IMR-90 (cell line): ENCODE results near the gene IL37. TPM values are rescaled to one million over a fixed set of nuclear protein-coding genes. Genes with fewer than 3 reads are reported as not detected.
A peak's percentile ranks its signal among the peaks of the same experiment; 100 is the strongest.

ENCODE experiments used
- ATAC-seq: fragments of 200-7000 bp; cut with Tn5 transposase; 2 replicates; pipeline ENCODE4 v1.9.1; 2020; ENCODE audit warnings: low read depth, mild to moderate bottlenecking, moderate library complexity
- BruUV-seq: library from RNA; stranded (reverse); fragments of 400-500 nt; replicated peaks from 2 replicates; lab custom pipeline; 2021; lab: Mats Ljungman, UMichigan
- CTCF ChIA-PET: fragments of 300-600 bp; formaldehyde crosslinking; extraction: SDS; loops from one replicate; lab custom pipeline; 2021; ENCODE audit warnings: antibody characterized with exemption; lab: Yijun Ruan, JAX
- POLR2A ChIA-PET: fragments of 300-600 bp; sonication (Branson Sonifier 250); formaldehyde crosslinking; loops from one replicate; lab custom pipeline; 2022; ENCODE audit warnings: antibody characterized with exemption; ENCODE audit not compliant: unreplicated experiment; lab: Charles Lee
- DNase-seq: peaks from one replicate; pipeline ENCODE4 v3.0.0; 2013
- H2AFZ ChIP-seq: replicated peaks from 2 replicates; pipeline ENCODE3; 2013; ENCODE audit warnings: low read length, mild to moderate bottlenecking; ENCODE audit not compliant: poor library complexity
- H2AK5ac ChIP-seq: 2 replicates; pipeline ENCODE4 v1.6.1; 2013; ENCODE audit warnings: low read depth, low read length, inconsistent platforms
- H2AK9ac ChIP-seq: replicated peaks from 2 replicates; pipeline ENCODE3; 2013; ENCODE audit warnings: mild to moderate bottlenecking, low read depth, low read length, moderate library complexity; ENCODE audit not compliant: poor library complexity
- H2BK120ac ChIP-seq: 2 replicates; pipeline ENCODE4 v1.6.1; 2013; ENCODE audit warnings: low read depth, low read length, inconsistent platforms
- H2BK15ac ChIP-seq: 3 replicates; pipeline ENCODE4 v1.6.1; 2013; ENCODE audit warnings: low read depth, low read length, inconsistent platforms
- H2BK20ac ChIP-seq: 2 replicates; pipeline ENCODE4 v1.6.1; 2013; ENCODE audit warnings: low read depth, mild to moderate bottlenecking, inconsistent platforms, low read length, moderate library complexity
- H2BK5ac ChIP-seq: 2 replicates; pipeline ENCODE4 v1.6.1; 2013; ENCODE audit warnings: mild to moderate bottlenecking, low read depth, low read length, inconsistent platforms; ENCODE audit not compliant: poor library complexity, severe bottlenecking
- H3K14ac ChIP-seq: replicated peaks from 2 replicates; pipeline ENCODE4 v1.6.1; 2013; ENCODE audit warnings: low read depth, low read length, inconsistent platforms
- H3K18ac ChIP-seq: 2 replicates; pipeline ENCODE4 v1.6.1; 2013; ENCODE audit warnings: low read depth, low read length, control low read depth
- H3K23ac ChIP-seq: 2 replicates; pipeline ENCODE4 v1.6.1; 2013; ENCODE audit warnings: low read depth, low read length, inconsistent platforms
- H3K27ac ChIP-seq: 2 replicates; pipeline ENCODE4 v1.5.1; 2013; ENCODE audit warnings: mild to moderate bottlenecking, control low read depth, low read length; ENCODE audit not compliant: insufficient read depth
- H3K27me3 ChIP-seq: 2 replicates; pipeline ENCODE4 v1.6.1; 2013; ENCODE audit warnings: low read length; ENCODE audit not compliant: control insufficient read depth, insufficient read depth
- H3K36me3 ChIP-seq: 2 replicates; pipeline ENCODE4 v1.6.1; 2013; ENCODE audit warnings: low read length, mixed read lengths; ENCODE audit not compliant: control insufficient read depth, insufficient read depth
- H3K4ac ChIP-seq: 2 replicates; pipeline ENCODE4 v1.6.1; 2013; ENCODE audit warnings: low read depth, low read length, inconsistent platforms
- H3K4me1 ChIP-seq: 2 replicates; pipeline ENCODE4 v1.6.1; 2013; ENCODE audit warnings: low read length, mixed read lengths; ENCODE audit not compliant: control insufficient read depth, insufficient read depth
- H3K4me2 ChIP-seq: 2 replicates; pipeline ENCODE4 v1.6.1; 2013; ENCODE audit warnings: low read depth, mild to moderate bottlenecking, control low read depth, low read length, moderate library complexity
- H3K4me3 ChIP-seq: 2 replicates; pipeline ENCODE4 v1.5.1; 2013; ENCODE audit warnings: low read depth, mild to moderate bottlenecking, control low read depth, low read length, moderate library complexity; ENCODE audit not compliant: insufficient read depth
- H3K56ac ChIP-seq: 2 replicates; pipeline ENCODE4 v1.6.1; 2013; ENCODE audit warnings: low read length, inconsistent platforms; ENCODE audit not compliant: insufficient read depth; ENCODE audit errors: extremely low read depth
- H3K79me1 ChIP-seq, 2 experiments: 2 replicates each; pipeline ENCODE4 v1.6.1; 2013; ENCODE audit warnings: low read length in 2 of 2, inconsistent platforms in 1 of 2, low read depth in 1 of 2
- H3K9ac ChIP-seq: 2 replicates; pipeline ENCODE4 v1.6.1; 2013; ENCODE audit warnings: low read depth, low read length, control low read depth
- H3K9me1 ChIP-seq: 2 replicates; pipeline ENCODE4 v1.6.1; 2013; ENCODE audit warnings: low read length, inconsistent platforms; ENCODE audit not compliant: insufficient read depth
- H3K9me3 ChIP-seq: 2 replicates; pipeline ENCODE4 v1.6.1; 2013; ENCODE audit warnings: low read length; ENCODE audit not compliant: control insufficient read depth, insufficient read depth
- H4K20me1 ChIP-seq: 2 replicates; pipeline ENCODE4 v1.6.1; 2013; ENCODE audit warnings: low read length, inconsistent platforms; ENCODE audit not compliant: insufficient read depth
- H4K5ac ChIP-seq: 2 replicates; pipeline ENCODE4 v1.6.1; 2013; ENCODE audit warnings: mild to moderate bottlenecking, low read depth, low read length, control low read depth
- H4K8ac ChIP-seq, 2 experiments: 2 replicates each; pipeline ENCODE4 v1.6.1; 2013; ENCODE audit warnings: low read depth in 2 of 2, low read length in 2 of 2, control low read depth in 1 of 2, inconsistent platforms in 1 of 2
- H4K91ac ChIP-seq: 2 replicates; pipeline ENCODE4 v1.6.1; 2013; ENCODE audit warnings: low read depth, low read length, inconsistent platforms; ENCODE audit not compliant: insufficient read depth
- CEBPB ChIP-seq: IDR thresholded peaks from 2 replicates; pipeline ENCODE4 v1.6.1; 2012; ENCODE audit warnings: low read depth, low read length, improper control_type of control experiment
- CHD1 ChIP-seq: IDR thresholded peaks from 2 replicates; pipeline ENCODE4 v1.6.1; 2012; ENCODE audit warnings: low read depth, low read length, improper control_type of control experiment
- FOS ChIP-seq: fragments of 150-350 bp; IDR thresholded peaks from 2 replicates; pipeline ENCODE4 v1.6.1; 2016; ENCODE audit warnings: low read depth, low read length
- MAFK ChIP-seq: IDR thresholded peaks from 2 replicates; pipeline ENCODE4 v1.6.1; 2012; ENCODE audit warnings: low read depth, low read length, improper control_type of control experiment
- MAZ ChIP-seq: IDR thresholded peaks from 2 replicates; pipeline ENCODE4 v1.6.1; 2012; ENCODE audit warnings: low read depth, mild to moderate bottlenecking, low read length, improper control_type of control experiment, moderate library complexity, borderline replicate concordance
- POLR2A ChIP-seq: IDR thresholded peaks from 2 replicates; pipeline ENCODE4 v1.6.1; 2012; ENCODE audit warnings: mild to moderate bottlenecking, low read depth, low read length
- RAD21 ChIP-seq: IDR thresholded peaks from 2 replicates; pipeline ENCODE4 v1.6.1; 2012; ENCODE audit warnings: low read length, improper control_type of control experiment
- RFX5 ChIP-seq: IDR thresholded peaks from 2 replicates; pipeline ENCODE4 v1.8.0; 2012; ENCODE audit warnings: low read depth, mild to moderate bottlenecking, low read length, moderate library complexity
- SMC3 ChIP-seq: fragments of 150-350 bp; IDR thresholded peaks from 2 replicates; pipeline ENCODE4 v1.6.1; 2016; ENCODE audit warnings: low read depth, mild to moderate bottlenecking, antibody characterized with exemption, low read length, moderate library complexity
- WGBS, 2 experiments: methylation state at CpG; one replicate each; pipeline versions ENCODE4 v1.1.5 to v1.1.7; 2013; ENCODE audit warnings: missing lambda C conversion rate in 2 of 2; ENCODE audit not compliant: insufficient read length in 1 of 2; ENCODE audit errors: extremely low coverage in 2 of 2; 5-methylcytosine and 5-hydroxymethylcytosine counted together
- dilution Hi-C: fragments of 300-500 bp; cut with HindIII; formaldehyde crosslinking; loops from one replicate; pipeline ENCODE4 v1.14.3; 2018; ENCODE audit warnings: low sequenced_read_pairs; ENCODE audit not compliant: unreplicated experiment
- in situ Hi-C: fragments of 300-500 bp; cut with MboI; formaldehyde crosslinking; loops from 3 replicates; pipeline ENCODE4 v1.14.3; 2019; ENCODE audit warnings: low sequenced_read_pairs, inconsistent platforms, mixed read lengths
- intact Hi-C: fragments of 100-400 bp; cut with micrococcal nuclease; formaldehyde crosslinking; loops from 2 replicates; pipeline ENCODE4 v1.10.0; 2022
- polyA plus RNA-seq, 3 experiments: library from polyadenylated mRNA; depleted of rRNA; stranded (reverse); fragments of >200 nt; gene quantifications; 2 replicates each; pipeline ENCODE4 v1.2.3, GENCODE V29; 2012; ENCODE audit warnings: low replicate concordance in 1 of 3
- total RNA-seq: library from RNA; depleted of rRNA; stranded (reverse); fragments of >200 nt; gene quantifications from 2 replicates; pipeline ENCODE4 v1.2.3, GENCODE V29; 2012
- TF ChIP-seq, protein P1 (sequence below): conservative IDR thresholded peaks from 2 replicates; pipeline ENCODE4 v1.5.1; 2012; ENCODE audit warnings: mild to moderate bottlenecking, low read depth, low read length, improper control_type of control experiment
- TF ChIP-seq, protein P2 (sequence below): fragments of 150-350 bp; IDR thresholded peaks from 2 replicates; pipeline ENCODE4 v1.6.1; 2017; ENCODE audit warnings: mild to moderate bottlenecking, antibody characterized with exemption, low read length, low read depth
- TF ChIP-seq, protein P3 (sequence below): fragments of 150-350 bp; IDR thresholded peaks from 2 replicates; pipeline ENCODE4 v1.6.1; 2016; ENCODE audit warnings: low read depth, mild to moderate bottlenecking, low read length, moderate library complexity, borderline replicate concordance

The IL37 gene
- total and polyA plus RNA-seq, 2 of the 4 experiments (the other 2 are of a cell fraction): 0.15 TPM; not detected in 1

DNA sequence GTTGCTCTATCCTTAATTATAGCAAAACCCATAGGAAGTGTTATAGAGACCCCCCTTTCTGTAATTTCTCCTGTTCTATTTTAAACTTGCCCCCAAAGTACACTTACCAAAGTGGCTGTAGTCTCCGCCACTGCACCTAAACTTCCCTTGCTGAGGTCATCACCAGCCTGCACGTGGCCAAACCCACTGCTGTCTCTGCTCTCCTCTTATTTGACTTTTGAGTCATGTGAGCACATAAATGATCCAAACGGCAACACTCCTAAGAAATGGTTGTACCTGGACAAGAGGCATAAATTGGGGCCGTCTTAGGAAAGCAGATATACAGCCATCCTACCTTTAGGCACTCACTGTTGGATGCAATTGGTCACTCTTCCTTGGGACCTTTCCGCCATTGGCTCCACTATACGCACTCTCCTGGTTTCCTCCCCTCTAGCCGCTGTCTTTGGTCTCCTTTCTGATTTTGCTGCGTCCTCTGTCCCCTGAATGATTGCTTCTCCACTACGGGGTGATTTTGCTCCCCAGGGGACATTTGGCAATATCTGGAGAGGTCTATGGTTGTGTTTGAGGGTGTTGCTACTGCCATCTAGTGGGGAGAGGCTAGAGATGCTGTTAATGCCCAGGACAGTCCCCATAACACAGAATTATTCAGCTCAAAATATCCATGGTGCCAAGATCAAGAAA lies 47.6 kb downstream of the IL37 start:
- Histone ChIP-seq H3K4me1 (no peaks in the 10 kb centered on the region), H3K56ac (no peak overlapping the region), H3K27me3 (peaks cover 35% of the 10 kb centered on the region), H3K23ac (no peak overlapping the region), H2BK20ac (no peak overlapping the region), H4K8ac (no peak overlapping the region), H2AK9ac (no peak overlapping the region), H3K18ac (no peak overlapping the region), H2AK5ac (no peak overlapping the region), H3K9ac (no peak overlapping the region), H4K20me1 (no peaks in the 10 kb centered on the region), H2BK15ac (no peak overlapping the region), H3K79me1 (no peaks in the 10 kb centered on the region), H3K4me2 (no peak overlapping the region), H3K27ac (no peak overlapping the region), H4K91ac (no peak overlapping the region), H2BK120ac (no peak overlapping the region), H3K14ac (no peak overlapping the region), H2BK5ac (no peak overlapping the region), H3K36me3 (no peaks in the 10 kb centered on the region), H3K4me3 (no peak overlapping the region), H2AFZ (peak overlapping the region; percentile 25), H3K9me1 (no peaks in the 10 kb centered on the region), H3K9me3 (no peaks in the 10 kb centered on the region), H3K4ac (no peak overlapping the region), H4K5ac (no peak overlapping the region)
- CTCF ChIA-PET: interaction anchor here (0.6 to 0.9 kb wide), 4 partner anchors 15 to 206 kb away, joined by 3 to 5 read pairs (median 3); no protein-coding TSS in a partner anchor
- WGBS, 2 experiments: no CpG with 5 or more reads among the region's 9 CpGs
- TF ChIP-seq, protein P1, sequence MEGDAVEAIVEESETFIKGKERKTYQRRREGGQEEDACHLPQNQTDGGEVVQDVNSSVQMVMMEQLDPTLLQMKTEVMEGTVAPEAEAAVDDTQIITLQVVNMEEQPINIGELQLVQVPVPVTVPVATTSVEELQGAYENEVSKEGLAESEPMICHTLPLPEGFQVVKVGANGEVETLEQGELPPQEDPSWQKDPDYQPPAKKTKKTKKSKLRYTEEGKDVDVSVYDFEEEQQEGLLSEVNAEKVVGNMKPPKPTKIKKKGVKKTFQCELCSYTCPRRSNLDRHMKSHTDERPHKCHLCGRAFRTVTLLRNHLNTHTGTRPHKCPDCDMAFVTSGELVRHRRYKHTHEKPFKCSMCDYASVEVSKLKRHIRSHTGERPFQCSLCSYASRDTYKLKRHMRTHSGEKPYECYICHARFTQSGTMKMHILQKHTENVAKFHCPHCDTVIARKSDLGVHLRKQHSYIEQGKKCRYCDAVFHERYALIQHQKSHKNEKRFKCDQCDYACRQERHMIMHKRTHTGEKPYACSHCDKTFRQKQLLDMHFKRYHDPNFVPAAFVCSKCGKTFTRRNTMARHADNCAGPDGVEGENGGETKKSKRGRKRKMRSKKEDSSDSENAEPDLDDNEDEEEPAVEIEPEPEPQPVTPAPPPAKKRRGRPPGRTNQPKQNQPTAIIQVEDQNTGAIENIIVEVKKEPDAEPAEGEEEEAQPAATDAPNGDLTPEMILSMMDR: peak; percentile 72
- TF ChIP-seq CHD1 (no peak), FOS (no peak), SMC3 (peak; percentile 48), MAZ (no peak), RFX5 (no peak), POLR2A (no peak), MAFK (no peak), RAD21 (peak; percentile 64), CEBPB (peak; percentile 63; the same call in 1 of the 2 replicates)
- TF ChIP-seq, protein P2, sequence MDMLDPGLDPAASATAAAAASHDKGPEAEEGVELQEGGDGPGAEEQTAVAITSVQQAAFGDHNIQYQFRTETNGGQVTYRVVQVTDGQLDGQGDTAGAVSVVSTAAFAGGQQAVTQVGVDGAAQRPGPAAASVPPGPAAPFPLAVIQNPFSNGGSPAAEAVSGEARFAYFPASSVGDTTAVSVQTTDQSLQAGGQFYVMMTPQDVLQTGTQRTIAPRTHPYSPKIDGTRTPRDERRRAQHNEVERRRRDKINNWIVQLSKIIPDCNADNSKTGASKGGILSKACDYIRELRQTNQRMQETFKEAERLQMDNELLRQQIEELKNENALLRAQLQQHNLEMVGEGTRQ: no peak
- TF ChIP-seq, protein P3, sequence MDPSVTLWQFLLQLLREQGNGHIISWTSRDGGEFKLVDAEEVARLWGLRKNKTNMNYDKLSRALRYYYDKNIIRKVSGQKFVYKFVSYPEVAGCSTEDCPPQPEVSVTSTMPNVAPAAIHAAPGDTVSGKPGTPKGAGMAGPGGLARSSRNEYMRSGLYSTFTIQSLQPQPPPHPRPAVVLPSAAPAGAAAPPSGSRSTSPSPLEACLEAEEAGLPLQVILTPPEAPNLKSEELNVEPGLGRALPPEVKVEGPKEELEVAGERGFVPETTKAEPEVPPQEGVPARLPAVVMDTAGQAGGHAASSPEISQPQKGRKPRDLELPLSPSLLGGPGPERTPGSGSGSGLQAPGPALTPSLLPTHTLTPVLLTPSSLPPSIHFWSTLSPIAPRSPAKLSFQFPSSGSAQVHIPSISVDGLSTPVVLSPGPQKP: no peak
- dilution Hi-C loops (no loop called here), intact Hi-C loops (loop anchor here (1.0 kb wide), 1 partner anchor 209 kb away; no protein-coding TSS in a partner anchor), in situ Hi-C loops (loop anchor here (5.0 kb wide), 1 partner anchor 356 kb away; no protein-coding TSS in a partner anchor)
- POLR2A ChIA-PET: no interaction called here
- no TSS peak for BruUV-seq
- DNase-seq (peak; percentile 57), ATAC-seq (peak; percentile 97)
